Kidney (tissue), 14 donors: ENCODE measurements around the gene PLD1. TPM values are rescaled to one million over a fixed set of nuclear protein-coding genes. Genes with fewer than 3 reads are reported as not detected.

Source experiments
- DNase-seq, 5 donors: peaks; one replicate each; pipeline ENCODE4 v3.0.0-alpha.2; 2013 to 2020
- FAIRE-seq: peaks from 2 replicates; lab custom pipeline; 2012; peaks lifted over from hg19 to GRCh38; lab: Jason Lieb, UNC
- H3K27ac ChIP-seq, 2 donors: one replicate each; pipeline ENCODE4 v1.7.0; 2013; ENCODE audit warnings: low read depth in 2 of 2, low read length in 2 of 2, inconsistent platforms in 1 of 2
- H3K27me3 ChIP-seq: one replicate; pipeline ENCODE4 v1.7.1; 2013; ENCODE audit warnings: low read length, inconsistent platforms; ENCODE audit not compliant: control insufficient read depth, insufficient read depth
- H3K36me3 ChIP-seq, 3 donors: one replicate each; pipeline versions ENCODE4 v1.7.0 to v1.7.1; 2013; ENCODE audit warnings: low read length in 3 of 3, control low read depth in 1 of 3, inconsistent platforms in 1 of 3; ENCODE audit not compliant: insufficient read depth in 3 of 3, control insufficient read depth in 2 of 3
- H3K4me1 ChIP-seq, 3 donors: one replicate each; pipeline versions ENCODE4 v1.7.0 to v1.7.1; 2013; ENCODE audit warnings: low read length in 3 of 3, inconsistent platforms in 1 of 3, low read depth in 1 of 3; ENCODE audit not compliant: control insufficient read depth in 2 of 3, insufficient read depth in 2 of 3
- H3K4me3 ChIP-seq, 3 donors: one replicate each; pipeline versions ENCODE4 v1.7.0 to v1.8.1; 2013; ENCODE audit warnings: low read length in 3 of 3, control low read depth in 1 of 3, inconsistent platforms in 1 of 3
- H3K9ac ChIP-seq, 3 donors: one replicate each; pipeline versions ENCODE4 v1.7.0 to v1.7.1; 2013; ENCODE audit warnings: low read length in 3 of 3, control low read depth in 1 of 3, inconsistent platforms in 1 of 3
- H3K9me3 ChIP-seq, 3 donors: one replicate each; pipeline versions ENCODE4 v1.7.0 to v1.7.1; 2013; ENCODE audit warnings: low read length in 3 of 3, control low read depth in 1 of 3, inconsistent platforms in 1 of 3; ENCODE audit not compliant: control insufficient read depth in 2 of 3, insufficient read depth in 1 of 3
- intact Hi-C: fragments of 100-400 bp; cut with DNase I; formaldehyde crosslinking; loops from one replicate; pipeline ENCODE4 v1.11.1; 2022
- polyA plus RNA-seq: library from polyadenylated mRNA; stranded (reverse); fragments of 350-450 nt; fragmentation: Illumina TruSeq; extraction: RNeasy Lipid Tissue Mini Kit (QIAGEN cat#74804); gene quantifications from one replicate; pipeline ENCODE4 v1.2.3, GENCODE V29; 2014; ENCODE audit warnings: low read depth, low replicate concordance; ENCODE audit not compliant: insufficient read depth
- total RNA-seq: library from RNA; stranded (reverse); fragmentation: NEBNext Ultra II Directional; extraction: Animal tissue kit (Norgen Biotek cat#: 25700); gene quantifications from one replicate; pipeline ENCODE4 v1.2.1, GENCODE V29; 2021
- TF ChIP-seq, protein P1 (sequence below): IDR thresholded peaks from 3 replicates; pipeline ENCODE4 v1.5.1; 2012; ENCODE audit warnings: mild to moderate bottlenecking, moderate library complexity, borderline replicate concordance; ENCODE audit not compliant: insufficient read depth; ENCODE audit errors: extremely low read depth
- donor health status: control.
- donor health status: control.
- donor health status: control.
- donor health status: control.
- donor health status: control.
- donor health status: DM: yes; HTN: yes; CAD: no.
- donor health status: Normal renal cell carcinoma (clear cell type).

Gene PLD1
- total and polyA plus RNA-seq, 2 donors from 2014 or later, result 11.2 to 24.3 TPM

GRCh38 chr3:171745577-171746319, 64.5 kb downstream of the PLD1 start:
- peaks cover 0 to 2% (median 0%) of the 10 kb centered on the region in 3 donors for H3K4me1 ChIP-seq
- TF ChIP-seq, protein P1, sequence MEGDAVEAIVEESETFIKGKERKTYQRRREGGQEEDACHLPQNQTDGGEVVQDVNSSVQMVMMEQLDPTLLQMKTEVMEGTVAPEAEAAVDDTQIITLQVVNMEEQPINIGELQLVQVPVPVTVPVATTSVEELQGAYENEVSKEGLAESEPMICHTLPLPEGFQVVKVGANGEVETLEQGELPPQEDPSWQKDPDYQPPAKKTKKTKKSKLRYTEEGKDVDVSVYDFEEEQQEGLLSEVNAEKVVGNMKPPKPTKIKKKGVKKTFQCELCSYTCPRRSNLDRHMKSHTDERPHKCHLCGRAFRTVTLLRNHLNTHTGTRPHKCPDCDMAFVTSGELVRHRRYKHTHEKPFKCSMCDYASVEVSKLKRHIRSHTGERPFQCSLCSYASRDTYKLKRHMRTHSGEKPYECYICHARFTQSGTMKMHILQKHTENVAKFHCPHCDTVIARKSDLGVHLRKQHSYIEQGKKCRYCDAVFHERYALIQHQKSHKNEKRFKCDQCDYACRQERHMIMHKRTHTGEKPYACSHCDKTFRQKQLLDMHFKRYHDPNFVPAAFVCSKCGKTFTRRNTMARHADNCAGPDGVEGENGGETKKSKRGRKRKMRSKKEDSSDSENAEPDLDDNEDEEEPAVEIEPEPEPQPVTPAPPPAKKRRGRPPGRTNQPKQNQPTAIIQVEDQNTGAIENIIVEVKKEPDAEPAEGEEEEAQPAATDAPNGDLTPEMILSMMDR, result no peak
- H3K27me3 ChIP-seq, result no peaks in the 10 kb centered on the region
- intact Hi-C loops, result no loop called here
- DNase-seq (no peak), FAIRE-seq (no peak)
- no peak overlapping the region for H3K27ac ChIP-seq
- H3K9ac ChIP-seq, result no peak overlapping the region
- no peak overlapping the region for H3K4me3 ChIP-seq
- H3K36me3 ChIP-seq, result no peaks in the 10 kb centered on the region
- H3K9me3 ChIP-seq, result no peaks in the 10 kb centered on the region

DNA sequence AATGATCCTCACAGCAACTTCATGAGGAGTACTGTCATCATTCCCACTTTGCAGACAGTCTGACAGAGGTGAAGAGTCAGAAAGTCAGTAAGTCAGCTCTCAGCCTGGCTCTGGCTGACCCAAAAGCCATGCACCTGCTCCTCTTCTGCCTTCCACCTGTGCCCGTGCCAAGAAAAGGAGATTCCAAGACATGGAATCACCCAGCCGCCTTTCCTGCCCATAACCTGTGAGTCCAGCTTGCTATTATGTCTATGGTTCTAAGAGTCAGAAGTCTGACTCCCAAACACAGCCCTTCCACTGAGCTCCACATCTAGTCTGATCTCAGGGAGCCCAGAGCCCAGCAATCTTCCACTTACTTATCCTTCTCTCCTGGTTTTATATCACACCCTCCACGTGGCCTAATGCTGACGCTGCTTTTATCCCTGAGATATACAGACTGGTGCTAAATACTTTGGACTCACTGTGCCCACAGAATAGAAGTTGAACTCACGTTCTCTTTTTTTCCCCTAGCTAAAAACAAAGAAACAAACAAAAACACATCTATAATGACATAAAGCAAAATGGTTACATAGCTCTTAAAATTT, 66.0 kb downstream of the PLD1 start:
- no peak overlapping the region for H3K9ac ChIP-seq
- H3K27me3 ChIP-seq, result no peaks in the 10 kb centered on the region
- no peak overlapping the region for H3K27ac ChIP-seq
- TF ChIP-seq, protein P1, result no peak
- intact Hi-C loops, result no loop called here
- DNase-seq (no peak), FAIRE-seq (no peak)
- no peak overlapping the region for H3K4me3 ChIP-seq
- H3K36me3 ChIP-seq, result no peaks in the 10 kb centered on the region
- H3K9me3 ChIP-seq, result no peaks in the 10 kb centered on the region
- peaks cover 0 to 2% (median 0%) of the 10 kb centered on the region in 3 donors for H3K4me1 ChIP-seq

DNA sequence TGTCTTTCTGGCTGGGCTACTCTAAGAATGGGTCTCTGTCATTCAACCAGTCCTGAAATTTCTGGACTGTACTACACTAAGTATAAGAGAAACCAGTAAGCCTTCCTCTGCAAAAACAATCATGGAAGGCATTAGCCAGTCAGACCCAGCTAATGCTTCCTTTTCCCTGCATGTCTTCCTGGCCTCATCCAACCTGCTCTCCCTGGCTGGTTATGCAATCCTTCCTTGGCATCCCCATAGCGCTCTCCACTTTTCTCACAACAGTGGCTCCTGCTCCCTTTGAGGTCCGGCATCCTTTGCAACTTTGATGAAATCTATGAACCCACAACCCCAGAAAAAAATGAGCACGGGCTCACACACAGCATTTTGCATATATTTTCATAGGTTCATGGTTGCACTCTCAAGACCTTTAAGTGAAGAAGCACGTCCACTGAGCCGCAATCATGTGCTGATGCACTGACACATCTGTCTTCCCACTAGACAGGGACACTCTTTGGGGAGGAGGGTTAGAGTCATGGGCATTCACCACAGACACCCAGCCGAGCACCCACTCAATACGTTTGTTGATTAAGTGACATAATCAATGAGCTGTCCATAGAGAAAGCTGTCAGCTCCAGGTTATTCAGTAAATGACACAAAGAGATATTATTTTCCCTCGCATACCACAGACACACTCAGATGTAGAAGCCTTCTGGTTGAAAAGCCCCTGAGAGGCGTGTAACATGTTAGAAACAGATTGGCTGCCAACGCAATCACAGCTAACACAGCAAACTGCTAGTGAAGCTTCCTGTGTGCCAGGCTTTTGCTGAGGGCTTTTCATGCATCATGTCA, 66.7 kb downstream of the PLD1 start:
- Histone ChIP-seq H3K27ac (no peak overlapping the region), H3K4me3 (no peak overlapping the region), H3K27me3 (no peaks in the 10 kb centered on the region), H3K9me3 (no peaks in the 10 kb centered on the region), H3K4me1 (peaks cover 0 to 2% (median 0%) of the 10 kb centered on the region in 3 donors), H3K9ac (no peak overlapping the region), H3K36me3 (no peaks in the 10 kb centered on the region)
- intact Hi-C loops, result no loop called here
- no peak for FAIRE-seq
- no peak for DNase-seq
- TF ChIP-seq, protein P1, result no peak
